Neural cell (in vitro differentiated cells): ENCODE data around the gene MAP4K5.

Experiments used
- EP300 ChIP-seq: fragments of 450-650 bp; conservative IDR thresholded peaks from 2 replicates; pipeline ENCODE4 v1.6.1; 2014; ENCODE audit warnings: antibody characterized with exemption, mild to moderate bottlenecking, moderate library complexity; ENCODE audit not compliant: poor library complexity, severe bottlenecking
- EZH2 ChIP-seq: fragments of 200-600, 300-800 bp; shearing (Covaris generic), sonication (generic); IDR thresholded peaks from 2 replicates; pipeline ENCODE4 v1.6.1; 2014; ENCODE audit warnings: antibody characterized with exemption, low read length, borderline replicate concordance, mild to moderate bottlenecking; ENCODE audit not compliant: insufficient read depth, poor library complexity, severe bottlenecking
- MXI1 ChIP-seq: fragments of 450-650 bp; conservative IDR thresholded peaks from 2 replicates; pipeline ENCODE4 v1.6.1; 2014; ENCODE audit warnings: antibody characterized with exemption, mild to moderate bottlenecking; ENCODE audit not compliant: poor library complexity, severe bottlenecking
- POLR2AphosphoS5 ChIP-seq: IDR thresholded peaks from 2 replicates; pipeline ENCODE4 v1.6.1; 2012
- RAD21 ChIP-seq: fragments of 450-650 bp; conservative IDR thresholded peaks from 2 replicates; pipeline ENCODE4 v1.6.1; 2014; ENCODE audit warnings: antibody characterized with exemption, mild to moderate bottlenecking, moderate library complexity
- SMC3 ChIP-seq: fragments of 450-650 bp; conservative IDR thresholded peaks from 2 replicates; pipeline ENCODE4 v1.6.1; 2014; ENCODE audit warnings: antibody characterized with exemption, mild to moderate bottlenecking, moderate library complexity; ENCODE audit not compliant: poor library complexity
- TAF1 ChIP-seq: IDR thresholded peaks from 2 replicates; pipeline ENCODE4 v1.6.1; 2012; ENCODE audit warnings: low read depth
- TF ChIP-seq, protein P1 (sequence below): IDR thresholded peaks from 2 replicates; pipeline ENCODE4 v1.6.1; 2012; ENCODE audit warnings: borderline replicate concordance
- TF ChIP-seq, protein P2 (sequence below): fragments of 450-650 bp; IDR thresholded peaks from 2 replicates; pipeline ENCODE4 v1.5.1; 2014; ENCODE audit warnings: antibody characterized with exemption, mild to moderate bottlenecking, moderate library complexity; ENCODE audit not compliant: poor library complexity, severe bottlenecking

DNA sequence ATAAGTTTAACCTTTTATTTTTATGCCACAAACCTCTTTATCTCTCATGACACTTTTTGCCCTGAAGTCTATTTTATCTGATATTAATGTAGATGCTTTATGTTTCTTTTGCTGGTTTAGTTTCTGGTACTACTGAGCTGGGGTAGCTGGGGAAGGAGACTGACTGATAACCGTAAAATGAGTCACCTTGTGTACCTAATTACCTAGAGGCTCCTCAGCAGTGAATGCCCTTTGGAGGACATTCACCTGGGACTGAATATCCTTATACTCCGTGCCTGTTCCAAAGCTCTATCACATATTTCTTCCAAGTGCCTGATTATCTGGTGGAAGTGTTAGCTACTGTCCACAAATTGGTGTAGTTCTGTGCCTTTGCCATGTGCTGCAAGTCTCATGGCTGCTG lies 41.5 kb upstream of the MAP4K5 start:
- TF ChIP-seq, protein P1, sequence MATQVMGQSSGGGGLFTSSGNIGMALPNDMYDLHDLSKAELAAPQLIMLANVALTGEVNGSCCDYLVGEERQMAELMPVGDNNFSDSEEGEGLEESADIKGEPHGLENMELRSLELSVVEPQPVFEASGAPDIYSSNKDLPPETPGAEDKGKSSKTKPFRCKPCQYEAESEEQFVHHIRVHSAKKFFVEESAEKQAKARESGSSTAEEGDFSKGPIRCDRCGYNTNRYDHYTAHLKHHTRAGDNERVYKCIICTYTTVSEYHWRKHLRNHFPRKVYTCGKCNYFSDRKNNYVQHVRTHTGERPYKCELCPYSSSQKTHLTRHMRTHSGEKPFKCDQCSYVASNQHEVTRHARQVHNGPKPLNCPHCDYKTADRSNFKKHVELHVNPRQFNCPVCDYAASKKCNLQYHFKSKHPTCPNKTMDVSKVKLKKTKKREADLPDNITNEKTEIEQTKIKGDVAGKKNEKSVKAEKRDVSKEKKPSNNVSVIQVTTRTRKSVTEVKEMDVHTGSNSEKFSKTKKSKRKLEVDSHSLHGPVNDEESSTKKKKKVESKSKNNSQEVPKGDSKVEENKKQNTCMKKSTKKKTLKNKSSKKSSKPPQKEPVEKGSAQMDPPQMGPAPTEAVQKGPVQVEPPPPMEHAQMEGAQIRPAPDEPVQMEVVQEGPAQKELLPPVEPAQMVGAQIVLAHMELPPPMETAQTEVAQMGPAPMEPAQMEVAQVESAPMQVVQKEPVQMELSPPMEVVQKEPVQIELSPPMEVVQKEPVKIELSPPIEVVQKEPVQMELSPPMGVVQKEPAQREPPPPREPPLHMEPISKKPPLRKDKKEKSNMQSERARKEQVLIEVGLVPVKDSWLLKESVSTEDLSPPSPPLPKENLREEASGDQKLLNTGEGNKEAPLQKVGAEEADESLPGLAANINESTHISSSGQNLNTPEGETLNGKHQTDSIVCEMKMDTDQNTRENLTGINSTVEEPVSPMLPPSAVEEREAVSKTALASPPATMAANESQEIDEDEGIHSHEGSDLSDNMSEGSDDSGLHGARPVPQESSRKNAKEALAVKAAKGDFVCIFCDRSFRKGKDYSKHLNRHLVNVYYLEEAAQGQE = no peak
- TF ChIP-seq, protein P2, sequence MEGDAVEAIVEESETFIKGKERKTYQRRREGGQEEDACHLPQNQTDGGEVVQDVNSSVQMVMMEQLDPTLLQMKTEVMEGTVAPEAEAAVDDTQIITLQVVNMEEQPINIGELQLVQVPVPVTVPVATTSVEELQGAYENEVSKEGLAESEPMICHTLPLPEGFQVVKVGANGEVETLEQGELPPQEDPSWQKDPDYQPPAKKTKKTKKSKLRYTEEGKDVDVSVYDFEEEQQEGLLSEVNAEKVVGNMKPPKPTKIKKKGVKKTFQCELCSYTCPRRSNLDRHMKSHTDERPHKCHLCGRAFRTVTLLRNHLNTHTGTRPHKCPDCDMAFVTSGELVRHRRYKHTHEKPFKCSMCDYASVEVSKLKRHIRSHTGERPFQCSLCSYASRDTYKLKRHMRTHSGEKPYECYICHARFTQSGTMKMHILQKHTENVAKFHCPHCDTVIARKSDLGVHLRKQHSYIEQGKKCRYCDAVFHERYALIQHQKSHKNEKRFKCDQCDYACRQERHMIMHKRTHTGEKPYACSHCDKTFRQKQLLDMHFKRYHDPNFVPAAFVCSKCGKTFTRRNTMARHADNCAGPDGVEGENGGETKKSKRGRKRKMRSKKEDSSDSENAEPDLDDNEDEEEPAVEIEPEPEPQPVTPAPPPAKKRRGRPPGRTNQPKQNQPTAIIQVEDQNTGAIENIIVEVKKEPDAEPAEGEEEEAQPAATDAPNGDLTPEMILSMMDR = no peak
- TF ChIP-seq SMC3 (no peak), EZH2 (no peak), RAD21 (no peak), POLR2AphosphoS5 (no peak), EP300 (no peak), TAF1 (no peak), MXI1 (no peak)
